GM18520 (cell line): Measurements from ENCODE around the gene GDF9.

Source experiments
- ATAC-seq: cut with Tn5 transposase; IDR thresholded peaks from one replicate; pipeline ENCODE4 v1.9.1; 2021; ENCODE audit not compliant: unreplicated experiment

GDF9 gene

GRCh38 chr5:132839426-132840301, 26.6 kb downstream of the GDF9 start:
- ATAC-seq, result no peak

- no peak for ATAC-seq
Measured at GRCh38 chr5:132838516-132839282, 27.6 kb downstream of the GDF9 start.

- no peak for ATAC-seq
Measured at GRCh38 chr5:132837868-132838267, 28.4 kb downstream of the GDF9 start.

- ATAC-seq, result no peak
Measured at GRCh38 chr5:132836852-132837251, 29.4 kb downstream of the GDF9 start.

GRCh38 chr5:132834057-132834456, 32.2 kb downstream of the GDF9 start:
- no peak for ATAC-seq

- no peak for ATAC-seq
Measured at GRCh38 chr5:132832612-132833011, 33.7 kb downstream of the GDF9 start.

- ATAC-seq, result no peak
Measured at GRCh38 chr5:132831095-132831860, 35.0 kb downstream of the GDF9 start.

- peak; percentile 54 for ATAC-seq
Measured at GRCh38 chr5:132830436-132831094, 35.7 kb downstream of the GDF9 start, which contains the start of gene SHROOM1. TSS of gene SHROOM1 (minus strand) at chr5:132830647. CDS start at chr5:132826140, 4,507 bp downstream.

GRCh38 chr5:132829742-132830435, 36.4 kb downstream of the GDF9 start:
- ATAC-seq, result peak; percentile 61

- no peak for ATAC-seq
Measured at GRCh38 chr5:132828846-132829494, 37.3 kb downstream of the GDF9 start.

- no peak for ATAC-seq
Measured at GRCh38 chr5:132827943-132828673, 38.2 kb downstream of the GDF9 start.

GRCh38 chr5:132826424-132827082, 39.7 kb downstream of the GDF9 start:
- no peak for ATAC-seq

GRCh38 chr5:132825834-132826391, 40.4 kb downstream of the GDF9 start:
- no peak for ATAC-seq

- no peak for ATAC-seq
Measured at GRCh38 chr5:132825033-132825833, 41.0 kb downstream of the GDF9 start.

GRCh38 chr5:132824426-132824825, 41.8 kb downstream of the GDF9 start:
- ATAC-seq, result no peak

GRCh38 chr5:132823481-132824050, 42.7 kb downstream of the GDF9 start:
- ATAC-seq, result no peak
